GM23248 (cell line): ENCODE results near the gene TRIM9.

Experiments
- EZH2 ChIP-seq: fragments of 200-600 bp; sonication (generic); IDR thresholded peaks from 2 replicates; pipeline ENCODE4 v1.6.1; 2018; ENCODE audit warnings: antibody characterized with exemption, mild to moderate bottlenecking; ENCODE audit not compliant: insufficient read depth, poor library complexity, severe bottlenecking
- EZH2phosphoT487 ChIP-seq: fragments of 200-600 bp; sonication (generic); IDR thresholded peaks from 2 replicates; pipeline ENCODE4 v1.6.1; 2018; ENCODE audit warnings: antibody characterized with exemption, moderate library complexity, mild to moderate bottlenecking, low read depth; ENCODE audit not compliant: insufficient read depth

GRCh38 chr14:51093371-51094281 lies 1.3 kb downstream of the TRIM9 start:
- TF ChIP-seq EZH2phosphoT487 (no peak), EZH2 (peak; percentile 29)
